ENCODE measurements around the gene NFIX. TPM values are rescaled to one million over a fixed set of nuclear protein-coding genes. Genes with fewer than 3 reads are reported as not detected.
A peak's percentile ranks its signal among the peaks of the same experiment; 100 is the strongest.

The NFIX gene
- total and polyA plus RNA-seq, 2 donors, result 83.5 to 88.6 TPM

- 35% methylated on average over 77 of the region's 77 CpGs for WGBS
- peak overlapping the region; percentile 81 for H3K27ac ChIP-seq (ENCODE audit: low read depth)
- H3K4me3 ChIP-seq (ENCODE audit: low read depth, low read length), result peak overlapping the region; percentile 37
- H3K36me3 ChIP-seq (ENCODE audit: insufficient read depth), result no peaks in the 10 kb centered on the region
- H3K4me1 ChIP-seq (ENCODE audit: insufficient read depth), result peaks cover 5% of the 10 kb centered on the region
- no peak for DNase-seq (ENCODE audit: extremely low spot score)
These were observed 104.1 kb downstream of the NFIX start for GRCh38 chr19:13099073-13099999.

- WGBS, result 73% methylated on average over 12 of the region's 12 CpGs
- Histone ChIP-seq H3K36me3 (ENCODE audit: insufficient read depth) (no peaks in the 10 kb centered on the region), H3K4me3 (ENCODE audit: low read depth, low read length) (peak overlapping the region; percentile 37), H3K4me1 (ENCODE audit: insufficient read depth) (peaks cover 5% of the 10 kb centered on the region), H3K27ac (ENCODE audit: low read depth) (no peak overlapping the region)
- no peak for DNase-seq (ENCODE audit: extremely low spot score)
These were observed 104.8 kb downstream of the NFIX start for GRCh38 chr19:13100031-13100588.

- WGBS, result 69% methylated on average over 18 of the region's 18 CpGs
- Histone ChIP-seq H3K27ac (ENCODE audit: low read depth) (no peak overlapping the region), H3K36me3 (ENCODE audit: insufficient read depth) (no peaks in the 10 kb centered on the region), H3K4me1 (ENCODE audit: insufficient read depth) (peaks cover 5% of the 10 kb centered on the region), H3K4me3 (ENCODE audit: low read depth, low read length) (no peak overlapping the region)
- no peak for DNase-seq (ENCODE audit: extremely low spot score)
These were observed 105.7 kb downstream of the NFIX start for GRCh38 chr19:13100841-13101589.

DNA sequence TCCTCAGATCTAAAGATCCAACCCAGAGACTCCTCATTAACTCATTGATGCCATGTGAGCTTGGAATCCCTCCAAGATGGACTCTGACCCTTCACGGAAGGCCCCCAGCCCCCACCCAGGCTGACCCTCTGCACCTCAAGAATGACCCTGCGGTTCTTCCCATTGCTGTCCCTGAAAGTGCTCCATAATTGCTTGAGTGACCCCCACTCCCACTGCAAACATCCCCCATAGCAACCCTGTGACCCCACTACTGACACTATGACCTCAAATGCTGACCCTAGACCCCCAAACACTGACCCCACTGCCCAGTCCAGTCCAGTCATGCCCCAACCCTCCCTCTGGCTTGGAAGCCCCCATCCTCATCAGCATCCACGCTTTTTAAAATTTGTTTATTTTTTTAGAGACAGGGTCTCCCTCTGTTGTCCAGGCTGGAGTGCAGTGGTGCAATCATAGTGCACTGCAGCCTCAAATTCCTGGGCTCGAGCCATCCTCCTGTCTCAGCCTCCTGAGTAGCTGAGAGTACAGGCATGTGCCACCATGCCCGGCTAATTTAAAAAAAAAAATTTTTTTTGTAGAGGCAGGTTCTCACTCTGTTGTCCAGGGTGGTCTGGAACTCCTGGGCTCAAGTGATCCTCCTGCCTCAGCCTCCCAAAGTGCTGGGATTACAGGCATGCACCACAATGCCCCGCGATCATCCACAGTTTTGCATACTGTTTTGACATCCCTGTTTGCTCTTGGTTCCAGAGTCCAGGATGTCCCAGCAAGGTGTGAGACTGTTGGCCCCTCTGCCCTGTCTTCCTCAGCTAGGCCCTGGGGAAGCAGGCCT lies 106.5 kb downstream of the NFIX start:
- no peak for DNase-seq (ENCODE audit: extremely low spot score)
- peak overlapping the region; percentile 26 for H3K4me3 ChIP-seq (ENCODE audit: low read depth, low read length)
- H3K4me1 ChIP-seq (ENCODE audit: insufficient read depth), result peaks cover 5% of the 10 kb centered on the region
- no peaks in the 10 kb centered on the region for H3K36me3 ChIP-seq (ENCODE audit: insufficient read depth)
- WGBS, result 73% methylated on average over 7 of the region's 7 CpGs
- peak overlapping the region; percentile 31 for H3K27ac ChIP-seq (ENCODE audit: low read depth)

- Histone ChIP-seq H3K36me3 (ENCODE audit: insufficient read depth) (peaks cover 1% of the 10 kb centered on the region), H3K4me1 (ENCODE audit: insufficient read depth) (peaks cover 5% of the 10 kb centered on the region), H3K27ac (ENCODE audit: low read depth) (peak overlapping the region; percentile 31), H3K4me3 (ENCODE audit: low read depth, low read length) (peak overlapping the region; percentile 26)
- 7% methylated on average over 7 of the region's 7 CpGs for WGBS
- no peak for DNase-seq (ENCODE audit: extremely low spot score)
These were observed 107.1 kb downstream of the NFIX start for GRCh38 chr19:13102416-13102665.

GRCh38 chr19:13102666-13103580 lies 107.6 kb downstream of the NFIX start, which contains the start of gene LYL1:
Gene LYL1 (minus strand): TSS chr19:13102858. CDS start chr19:13101171, 1,687 bp downstream.
- no peak for DNase-seq (ENCODE audit: extremely low spot score)
- peaks cover 2% of the 10 kb centered on the region for H3K36me3 ChIP-seq (ENCODE audit: insufficient read depth)
- H3K4me3 ChIP-seq (ENCODE audit: low read depth, low read length), result peak within 1 kb of the TSS; percentile 26
- peak within 1 kb of the TSS; percentile 31 for H3K27ac ChIP-seq (ENCODE audit: low read depth)
- WGBS, result 3% methylated on average over 47 of the region's 47 CpGs
- H3K4me1 ChIP-seq (ENCODE audit: insufficient read depth), result peaks cover 3% of the 10 kb centered on the region

- H3K4me1 ChIP-seq (ENCODE audit: insufficient read depth), result peaks cover 2% of the 10 kb centered on the region
- no peak overlapping the region for H3K27ac ChIP-seq (ENCODE audit: low read depth)
- no peak for DNase-seq (ENCODE audit: extremely low spot score)
- no peak overlapping the region for H3K4me3 ChIP-seq (ENCODE audit: low read depth, low read length)
- WGBS, result 77% methylated on average over 13 of the region's 13 CpGs
- H3K36me3 ChIP-seq (ENCODE audit: insufficient read depth), result peaks cover 2% of the 10 kb centered on the region
These were observed 108.5 kb downstream of the NFIX start for GRCh38 chr19:13103581-13104359.

DNA sequence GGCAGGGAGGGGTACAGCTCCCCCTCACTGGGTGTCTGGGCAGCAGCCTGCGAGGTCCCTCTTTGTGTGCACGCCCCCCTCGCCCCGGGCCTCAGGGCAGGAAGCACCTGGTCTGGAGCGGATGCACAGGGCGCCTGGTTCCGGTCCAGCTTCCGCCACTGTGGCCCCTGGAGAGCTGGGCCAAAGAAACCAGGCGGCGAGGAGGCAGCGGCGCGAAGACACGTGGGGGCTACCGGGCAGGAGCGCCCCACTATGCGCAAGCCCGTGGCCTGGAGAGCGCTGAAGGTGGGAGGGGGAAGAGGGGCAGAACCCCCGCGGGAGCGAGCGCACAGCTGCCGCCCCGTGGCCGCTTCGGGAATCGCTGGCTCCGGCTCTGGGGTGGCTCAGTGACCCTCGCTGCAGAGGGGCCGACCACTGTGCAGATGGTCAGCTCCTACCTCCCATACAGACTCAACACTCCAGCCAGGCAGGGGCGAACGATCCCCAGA lies 109.1 kb downstream of the NFIX start:
- Histone ChIP-seq H3K27ac (ENCODE audit: low read depth) (no peak overlapping the region), H3K4me3 (ENCODE audit: low read depth, low read length) (no peak overlapping the region), H3K36me3 (ENCODE audit: insufficient read depth) (peaks cover 2% of the 10 kb centered on the region), H3K4me1 (ENCODE audit: insufficient read depth) (no peaks in the 10 kb centered on the region)
- 38% methylated on average over 33 of the region's 33 CpGs for WGBS
- no peak for DNase-seq (ENCODE audit: extremely low spot score)

GRCh38 chr19:13104848-13105711 lies 109.8 kb downstream of the NFIX start:
- no peak overlapping the region for H3K27ac ChIP-seq (ENCODE audit: low read depth)
- peaks cover 2% of the 10 kb centered on the region for H3K36me3 ChIP-seq (ENCODE audit: insufficient read depth)
- no peak overlapping the region for H3K4me3 ChIP-seq (ENCODE audit: low read depth, low read length)
- DNase-seq (ENCODE audit: extremely low spot score), result no peak
- H3K4me1 ChIP-seq (ENCODE audit: insufficient read depth), result no peaks in the 10 kb centered on the region
- WGBS, result 72% methylated on average over 29 of the region's 29 CpGs

- 95% methylated on average over 30 of the region's 30 CpGs for WGBS
- Histone ChIP-seq H3K4me3 (ENCODE audit: low read depth, low read length) (no peak overlapping the region), H3K36me3 (ENCODE audit: insufficient read depth) (peaks cover 2% of the 10 kb centered on the region), H3K4me1 (ENCODE audit: insufficient read depth) (no peaks in the 10 kb centered on the region), H3K27ac (ENCODE audit: low read depth) (no peak overlapping the region)
- no peak for DNase-seq (ENCODE audit: extremely low spot score)
These were observed 114.3 kb downstream of the NFIX start for GRCh38 chr19:13109361-13110098.
